H1 (cell line): ENCODE measurements around the gene SRPK3. TPM values are rescaled to one million over a fixed set of nuclear protein-coding genes. Genes with fewer than 3 reads are reported as not detected.

Source experiments
- polyA plus RNA-seq, 7 experiments: library from polyadenylated mRNA; depleted of rRNA in 3 of 7; stranded (reverse) in 5 of 7; unstranded in 2 of 7; fragments of >200 nt in 5 of 7; fragments of 200-250 nt in 2 of 7; gene quantifications; 1 replicate in 5 of 7; 2 replicates in 1 of 7; 4 replicates in 1 of 7; pipeline versions ENCODE4 v1.2.1 to v1.2.3, GENCODE V29; 2011 to 2013; ENCODE audit warnings: missing spikeins in 2 of 7, mixed read lengths in 2 of 7
- total RNA-seq: library from RNA; stranded (reverse); fragmentation: NEBNext Ultra II Directional; extraction: Animal tissue kit (Norgen Biotek cat#: 25700); gene quantifications from 2 replicates; pipeline ENCODE4 v1.2.1, GENCODE V29; 2021
- TF ChIP-seq, protein P1 (sequence below), 3 experiments: IDR thresholded peaks; 1 replicate in 2 of 3; 2 replicates in 1 of 3; pipeline versions ENCODE4 v1.5.1 to v1.6.1; 2011; ENCODE audit warnings: low read length in 3 of 3, mild to moderate bottlenecking in 3 of 3, inconsistent platforms in 2 of 3, low read depth in 1 of 3, moderate library complexity in 1 of 3; ENCODE audit not compliant: insufficient read depth in 1 of 3; ENCODE audit errors: control extremely low read depth in 1 of 3

Gene SRPK3
- total and polyA plus RNA-seq, 2 of the 8 experiments (the other 6 are each of a cell fraction or from before 2014, with no cell fraction given): not detected

- TF ChIP-seq, protein P1, sequence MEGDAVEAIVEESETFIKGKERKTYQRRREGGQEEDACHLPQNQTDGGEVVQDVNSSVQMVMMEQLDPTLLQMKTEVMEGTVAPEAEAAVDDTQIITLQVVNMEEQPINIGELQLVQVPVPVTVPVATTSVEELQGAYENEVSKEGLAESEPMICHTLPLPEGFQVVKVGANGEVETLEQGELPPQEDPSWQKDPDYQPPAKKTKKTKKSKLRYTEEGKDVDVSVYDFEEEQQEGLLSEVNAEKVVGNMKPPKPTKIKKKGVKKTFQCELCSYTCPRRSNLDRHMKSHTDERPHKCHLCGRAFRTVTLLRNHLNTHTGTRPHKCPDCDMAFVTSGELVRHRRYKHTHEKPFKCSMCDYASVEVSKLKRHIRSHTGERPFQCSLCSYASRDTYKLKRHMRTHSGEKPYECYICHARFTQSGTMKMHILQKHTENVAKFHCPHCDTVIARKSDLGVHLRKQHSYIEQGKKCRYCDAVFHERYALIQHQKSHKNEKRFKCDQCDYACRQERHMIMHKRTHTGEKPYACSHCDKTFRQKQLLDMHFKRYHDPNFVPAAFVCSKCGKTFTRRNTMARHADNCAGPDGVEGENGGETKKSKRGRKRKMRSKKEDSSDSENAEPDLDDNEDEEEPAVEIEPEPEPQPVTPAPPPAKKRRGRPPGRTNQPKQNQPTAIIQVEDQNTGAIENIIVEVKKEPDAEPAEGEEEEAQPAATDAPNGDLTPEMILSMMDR (IDR thresholded peaks at IDR 0.05; ENCODE audit: control extremely low read depth in 1 of 3, insufficient read depth in 1 of 3, low read depth in 1 of 3, low read length in 3 of 3): no peak
Observed at GRCh38 chrX:153738056-153738605, 42.7 kb upstream of the SRPK3 start (continued).
